ENCODE results near the gene KDM7A. TPM values are rescaled to one million over a fixed set of nuclear protein-coding genes. Genes with fewer than 3 reads are reported as not detected.

The KDM7A gene
- total and polyA plus RNA-seq, 9 of the 15 experiments (the other 6 are each of a cell fraction or from before 2014, with no cell fraction given): 0.90 to 8.4 (median 7.0) TPM

GRCh38 chr7:140176811-140177702, at the start of gene KDM7A (continued):
- peak in 1 of 2 experiments; percentile 99; a peak in 2 of 4 replicates for TF ChIP-seq ZNF639 (CRISPR knock-in tag; conservative IDR thresholded peaks at IDR 0.05 in 1 of 2, IDR thresholded peaks at IDR 0.05 in 1 of 2)
- no peak for TF ChIP-seq LEF1 (IDR thresholded peaks at IDR 0.05)
- TF ChIP-seq SMAD1 (IDR thresholded peaks at IDR 0.05; ENCODE audit: low read depth, low read length, partially characterized antibody): no peak
- no peak for TF ChIP-seq NFYB (IDR thresholded peaks at IDR 0.05; ENCODE audit: extremely low read depth, insufficient read length)
- TF ChIP-seq FUS (optimal IDR thresholded peaks at IDR 0.05; ENCODE audit: low read depth, low read length): peak; percentile 89
- peak; percentile 100 for TF ChIP-seq CTBP1 (IDR thresholded peaks at IDR 0.05; ENCODE audit: borderline replicate concordance)
- no peak for TF ChIP-seq ID3 (CRISPR knock-in tag; IDR thresholded peaks at IDR 0.05)
- TF ChIP-seq ID3 (tag; IDR thresholded peaks at IDR 0.05): peak; percentile 96
- no peak for TF ChIP-seq TOE1 (IDR thresholded peaks at IDR 0.05; ENCODE audit: borderline replicate concordance)
- no peak for TF ChIP-seq TOE1 (CRISPR knock-in tag; IDR thresholded peaks at IDR 0.05; ENCODE audit: borderline replicate concordance, low read depth)
- TF ChIP-seq ATF3 (IDR thresholded peaks at IDR 0.05): no peak
- TF ChIP-seq ATF3 (CRISPR knock-in tag; conservative IDR thresholded peaks at IDR 0.05): no peak
- TF ChIP-seq ZNF318 (IDR thresholded peaks at IDR 0.05; ENCODE audit: borderline replicate concordance in 1 of 2, low read depth in 1 of 2): no peak

Data from K562 (cell line).